ENCODE measurements around the gene SCCPDH. TPM values are rescaled to one million over a fixed set of nuclear protein-coding genes. Genes with fewer than 3 reads are reported as not detected.

SCCPDH gene
- total RNA-seq, 4 donors from 2014 or later, result 18.6 to 50.5 (median 25.0) TPM

GRCh38 chr1:246779561-246780175 lies 55.5 kb downstream of the SCCPDH start:
- ATAC-seq (ENCODE audit: low FRiP score) (no peak), DNase-seq (ENCODE audit: low spot score) (no peak)
- TF ChIP-seq, protein P1, sequence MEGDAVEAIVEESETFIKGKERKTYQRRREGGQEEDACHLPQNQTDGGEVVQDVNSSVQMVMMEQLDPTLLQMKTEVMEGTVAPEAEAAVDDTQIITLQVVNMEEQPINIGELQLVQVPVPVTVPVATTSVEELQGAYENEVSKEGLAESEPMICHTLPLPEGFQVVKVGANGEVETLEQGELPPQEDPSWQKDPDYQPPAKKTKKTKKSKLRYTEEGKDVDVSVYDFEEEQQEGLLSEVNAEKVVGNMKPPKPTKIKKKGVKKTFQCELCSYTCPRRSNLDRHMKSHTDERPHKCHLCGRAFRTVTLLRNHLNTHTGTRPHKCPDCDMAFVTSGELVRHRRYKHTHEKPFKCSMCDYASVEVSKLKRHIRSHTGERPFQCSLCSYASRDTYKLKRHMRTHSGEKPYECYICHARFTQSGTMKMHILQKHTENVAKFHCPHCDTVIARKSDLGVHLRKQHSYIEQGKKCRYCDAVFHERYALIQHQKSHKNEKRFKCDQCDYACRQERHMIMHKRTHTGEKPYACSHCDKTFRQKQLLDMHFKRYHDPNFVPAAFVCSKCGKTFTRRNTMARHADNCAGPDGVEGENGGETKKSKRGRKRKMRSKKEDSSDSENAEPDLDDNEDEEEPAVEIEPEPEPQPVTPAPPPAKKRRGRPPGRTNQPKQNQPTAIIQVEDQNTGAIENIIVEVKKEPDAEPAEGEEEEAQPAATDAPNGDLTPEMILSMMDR (IDR thresholded peaks at IDR 0.05), result no peak

- TF ChIP-seq, protein P1 (IDR thresholded peaks at IDR 0.05), result no peak
- DNase-seq (ENCODE audit: low spot score) (no peak), ATAC-seq (ENCODE audit: low FRiP score) (no peak)
Measured at GRCh38 chr1:246780264-246780663, 56.1 kb downstream of the SCCPDH start.

DNA sequence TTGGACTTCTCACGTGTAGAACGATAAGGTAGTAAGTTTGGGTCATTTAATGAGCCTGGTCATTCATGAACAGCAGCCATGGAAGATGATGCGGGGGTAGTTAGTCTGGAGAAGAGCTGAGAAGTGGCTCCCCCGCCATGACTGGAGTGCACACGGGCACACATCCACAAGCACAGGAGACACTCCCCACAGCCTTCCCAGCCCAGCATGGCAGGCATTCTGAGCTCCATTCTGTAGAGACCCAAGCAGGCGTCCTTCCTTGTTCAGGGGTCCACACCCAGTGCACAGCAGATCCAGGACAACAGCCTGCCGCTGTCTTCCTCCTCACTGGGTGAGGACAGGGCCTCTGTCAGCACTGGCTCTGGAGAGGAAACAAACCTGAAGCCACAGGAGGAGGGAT lies 57.0 kb downstream of the SCCPDH start:
- DNase-seq (ENCODE audit: low spot score) (no peak), ATAC-seq (ENCODE audit: low FRiP score) (no peak)
- TF ChIP-seq, protein P1 (IDR thresholded peaks at IDR 0.05), result no peak

DNA sequence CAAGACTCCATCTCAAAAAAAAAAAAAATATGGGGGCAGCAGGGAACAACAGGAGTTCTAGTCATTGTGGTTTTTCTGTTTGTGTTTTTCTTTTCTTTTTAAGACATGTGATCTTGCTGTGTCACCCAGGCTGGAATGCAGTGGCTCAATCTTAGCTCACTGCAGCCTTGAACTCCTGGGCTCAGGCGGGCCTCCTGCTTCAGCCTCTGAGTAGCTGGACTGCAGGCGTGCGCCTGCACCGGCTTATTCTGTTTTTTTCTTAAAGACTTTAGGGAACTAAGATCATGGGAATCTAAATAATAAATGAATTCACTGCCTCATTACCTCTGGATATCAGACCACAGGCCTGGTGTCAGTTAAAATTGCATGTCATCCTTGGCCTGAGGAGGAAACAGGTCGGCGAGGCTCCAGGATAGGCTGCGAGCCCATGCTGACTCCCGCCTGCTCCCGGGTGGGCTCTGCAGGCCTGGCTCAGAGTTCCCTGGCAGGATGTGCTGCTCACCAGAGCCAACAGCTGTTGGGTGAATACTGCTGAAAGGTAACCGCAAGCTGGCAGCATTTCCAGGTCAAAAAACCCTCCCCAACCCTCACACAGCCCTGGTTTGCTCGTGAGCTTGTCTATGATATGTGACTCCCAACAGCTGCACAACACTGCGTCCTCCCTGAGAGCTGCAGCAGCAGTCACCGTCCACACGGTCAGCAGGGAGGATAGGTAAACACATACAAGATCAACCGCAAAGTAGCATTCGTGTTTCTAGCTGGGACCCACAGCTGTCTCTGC lies 58.1 kb downstream of the SCCPDH start:
- ATAC-seq (ENCODE audit: low FRiP score) (no peak), DNase-seq (ENCODE audit: low spot score) (no peak)
- TF ChIP-seq, protein P1 (IDR thresholded peaks at IDR 0.05), result no peak

DNA sequence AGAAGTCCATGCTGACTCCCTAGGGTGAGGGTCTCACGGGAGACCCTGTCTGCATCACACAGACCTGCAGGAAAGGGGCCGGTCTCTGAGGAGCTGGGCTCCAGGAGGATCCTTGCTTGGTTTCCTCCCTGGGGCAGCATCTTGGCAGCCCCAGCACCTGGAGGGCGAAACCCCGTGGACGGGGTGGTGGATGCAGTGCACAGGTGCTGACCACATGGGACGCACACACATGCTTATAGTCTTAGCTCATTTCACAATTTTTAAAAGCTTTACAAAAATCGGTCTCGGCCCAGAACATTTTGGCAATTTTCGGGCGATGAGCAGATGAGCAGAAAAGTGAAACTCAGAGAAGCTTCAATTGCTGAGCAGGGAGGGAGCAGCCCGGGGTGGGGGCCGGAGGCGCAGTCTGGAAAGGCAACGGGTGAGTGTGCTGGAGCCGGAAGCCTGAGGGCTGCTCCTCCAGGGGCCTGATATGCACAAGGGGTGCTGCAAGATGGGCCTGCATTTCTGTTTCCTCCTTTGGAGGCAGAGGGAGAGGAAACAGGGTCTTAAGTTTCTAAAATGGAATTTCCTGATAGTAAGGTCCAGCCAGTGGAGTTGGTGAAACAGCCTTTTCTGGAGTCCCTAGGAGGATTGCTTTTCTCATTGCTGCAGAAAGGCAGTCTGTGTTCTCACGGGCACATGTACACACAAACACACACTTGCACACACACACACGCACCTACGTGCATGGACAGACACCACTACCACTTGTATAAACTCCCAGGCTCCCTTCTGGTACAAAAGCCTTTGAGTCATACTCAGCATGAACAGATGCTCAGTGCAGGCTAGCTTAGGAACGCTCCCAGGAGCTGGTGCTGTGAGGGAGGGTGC lies 60.6 kb downstream of the SCCPDH start:
- no peak for DNase-seq (ENCODE audit: low spot score)
- TF ChIP-seq, protein P1 (IDR thresholded peaks at IDR 0.05), result no peak
- no peak for ATAC-seq (ENCODE audit: low FRiP score)

- no peak for ATAC-seq (ENCODE audit: low FRiP score)
- DNase-seq (ENCODE audit: low spot score), result no peak
- TF ChIP-seq, protein P1 (IDR thresholded peaks at IDR 0.05), result no peak
Measured at GRCh38 chr1:246785494-246786111, 61.4 kb downstream of the SCCPDH start.
